ENCODE results near the gene ARV1. TPM values are rescaled to one million over a fixed set of nuclear protein-coding genes. Genes with fewer than 3 reads are reported as not detected.

The ARV1 gene
- total and polyA plus RNA-seq, 2 of the 13 experiments (the other 11 are each of a cell fraction or from before 2014, with no cell fraction given), result 13.0 to 15.2 TPM

GRCh38 chr1:230977761-230978490 lies 968 bp upstream of the ARV1 start:
- WGBS (ENCODE audit: low lambda C conversion rate), result 2% methylated on average over 15 of the region's 52 CpGs
- POLR2A ChIA-PET, result interaction anchor here (0.6 to 1.5 kb wide), 5 partner anchors 8 to 110 kb away, joined by 3 to 5 read pairs (median 4); partner anchors contain the start of gene C1orf198
- TF ChIP-seq, protein P1, sequence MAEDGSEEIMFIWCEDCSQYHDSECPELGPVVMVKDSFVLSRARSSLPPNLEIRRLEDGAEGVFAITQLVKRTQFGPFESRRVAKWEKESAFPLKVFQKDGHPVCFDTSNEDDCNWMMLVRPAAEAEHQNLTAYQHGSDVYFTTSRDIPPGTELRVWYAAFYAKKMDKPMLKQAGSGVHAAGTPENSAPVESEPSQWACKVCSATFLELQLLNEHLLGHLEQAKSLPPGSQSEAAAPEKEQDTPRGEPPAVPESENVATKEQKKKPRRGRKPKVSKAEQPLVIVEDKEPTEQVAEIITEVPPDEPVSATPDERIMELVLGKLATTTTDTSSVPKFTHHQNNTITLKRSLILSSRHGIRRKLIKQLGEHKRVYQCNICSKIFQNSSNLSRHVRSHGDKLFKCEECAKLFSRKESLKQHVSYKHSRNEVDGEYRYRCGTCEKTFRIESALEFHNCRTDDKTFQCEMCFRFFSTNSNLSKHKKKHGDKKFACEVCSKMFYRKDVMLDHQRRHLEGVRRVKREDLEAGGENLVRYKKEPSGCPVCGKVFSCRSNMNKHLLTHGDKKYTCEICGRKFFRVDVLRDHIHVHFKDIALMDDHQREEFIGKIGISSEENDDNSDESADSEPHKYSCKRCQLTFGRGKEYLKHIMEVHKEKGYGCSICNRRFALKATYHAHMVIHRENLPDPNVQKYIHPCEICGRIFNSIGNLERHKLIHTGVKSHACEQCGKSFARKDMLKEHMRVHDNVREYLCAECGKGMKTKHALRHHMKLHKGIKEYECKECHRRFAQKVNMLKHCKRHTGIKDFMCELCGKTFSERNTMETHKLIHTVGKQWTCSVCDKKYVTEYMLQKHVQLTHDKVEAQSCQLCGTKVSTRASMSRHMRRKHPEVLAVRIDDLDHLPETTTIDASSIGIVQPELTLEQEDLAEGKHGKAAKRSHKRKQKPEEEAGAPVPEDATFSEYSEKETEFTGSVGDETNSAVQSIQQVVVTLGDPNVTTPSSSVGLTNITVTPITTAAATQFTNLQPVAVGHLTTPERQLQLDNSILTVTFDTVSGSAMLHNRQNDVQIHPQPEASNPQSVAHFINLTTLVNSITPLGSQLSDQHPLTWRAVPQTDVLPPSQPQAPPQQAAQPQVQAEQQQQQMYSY (CRISPR knock-in tag; IDR thresholded peaks at IDR 0.05), result no peak
- TF ChIP-seq EP300 (IDR thresholded peaks at IDR 0.05; ENCODE audit: low read depth in 2 of 2, low read length in 2 of 2), result peak in 1 of 2 experiments; percentile 7; a peak in 1 of 4 replicates
- 0 out of 2 replicates have a peak, but pooled peaks have one; percentile 16 for TF ChIP-seq EP300 (CRISPR knock-in tag; IDR thresholded peaks at IDR 0.05; ENCODE audit: borderline replicate concordance)
- TF ChIP-seq ZNF530 (CRISPR knock-in tag; IDR thresholded peaks at IDR 0.05; ENCODE audit: low read depth), result no peak
- no peak for TF ChIP-seq SUZ12 (IDR thresholded peaks at IDR 0.05; ENCODE audit: low read depth, low read length)
- 0 out of 2 replicates have a peak, but pooled peaks have one; percentile 28 for TF ChIP-seq GABPB1 (CRISPR knock-in tag; IDR thresholded peaks at IDR 0.05)
- no peak for TF ChIP-seq NFYB (CRISPR knock-in tag; IDR thresholded peaks at IDR 0.05)
- TF ChIP-seq, protein P2, sequence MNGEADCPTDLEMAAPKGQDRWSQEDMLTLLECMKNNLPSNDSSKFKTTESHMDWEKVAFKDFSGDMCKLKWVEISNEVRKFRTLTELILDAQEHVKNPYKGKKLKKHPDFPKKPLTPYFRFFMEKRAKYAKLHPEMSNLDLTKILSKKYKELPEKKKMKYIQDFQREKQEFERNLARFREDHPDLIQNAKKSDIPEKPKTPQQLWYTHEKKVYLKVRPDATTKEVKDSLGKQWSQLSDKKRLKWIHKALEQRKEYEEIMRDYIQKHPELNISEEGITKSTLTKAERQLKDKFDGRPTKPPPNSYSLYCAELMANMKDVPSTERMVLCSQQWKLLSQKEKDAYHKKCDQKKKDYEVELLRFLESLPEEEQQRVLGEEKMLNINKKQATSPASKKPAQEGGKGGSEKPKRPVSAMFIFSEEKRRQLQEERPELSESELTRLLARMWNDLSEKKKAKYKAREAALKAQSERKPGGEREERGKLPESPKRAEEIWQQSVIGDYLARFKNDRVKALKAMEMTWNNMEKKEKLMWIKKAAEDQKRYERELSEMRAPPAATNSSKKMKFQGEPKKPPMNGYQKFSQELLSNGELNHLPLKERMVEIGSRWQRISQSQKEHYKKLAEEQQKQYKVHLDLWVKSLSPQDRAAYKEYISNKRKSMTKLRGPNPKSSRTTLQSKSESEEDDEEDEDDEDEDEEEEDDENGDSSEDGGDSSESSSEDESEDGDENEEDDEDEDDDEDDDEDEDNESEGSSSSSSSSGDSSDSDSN (CRISPR knock-in tag; IDR thresholded peaks at IDR 0.05), result peak; percentile 40; the same call in 1 of the 2 replicates
- TF ChIP-seq ZNF460 (CRISPR knock-in tag; IDR thresholded peaks at IDR 0.05; ENCODE audit: borderline replicate concordance), result no peak
- TF ChIP-seq ZNF253 (CRISPR knock-in tag; IDR thresholded peaks at IDR 0.05; ENCODE audit: borderline replicate concordance), result no peak
- no peak for TF ChIP-seq ZNF609 (CRISPR knock-in tag; IDR thresholded peaks at IDR 0.05; ENCODE audit: borderline replicate concordance)

More at GRCh38 chr1:230977761-230978490, 968 bp upstream of the ARV1 start:
- peak overlapping the region; percentile 68 for H3K9ac ChIP-seq (ENCODE audit: insufficient read depth, low read depth, low read length)
- no peaks in the 10 kb centered on the region for H3K9me3 ChIP-seq (ENCODE audit: low read length)
- no peaks in the 10 kb centered on the region for H4K20me1 ChIP-seq (ENCODE audit: insufficient read depth, low read length)
- no TSS peak for BruUV-seq (replicated peaks)
- H3K4me2 ChIP-seq (ENCODE audit: low read depth, low read length), result peak overlapping the region; percentile 64
- CTCF ChIA-PET (ENCODE audit: low intra/inter-chr PET ratio, low total read pairs), result interaction anchor here (1.8 to 1.9 kb wide), 2 partner anchors 61 to 180 kb away, joined by 9 to 11 read pairs; no protein-coding TSS in a partner anchor
- peak overlapping the region; percentile 1 for H3K27ac ChIP-seq (ENCODE audit: extremely low read length, insufficient read depth, low read length)
- intact Hi-C loops (cut with micrococcal nuclease; ENCODE audit: unreplicated experiment), result loop anchor here (2.0 to 10.0 kb wide), 4 partner anchors 111 to 336 kb away; partner anchors contain the start of genes AGT and COG2
- H3K4me1 ChIP-seq (ENCODE audit: insufficient read depth, low read length), result peaks cover 27% of the 10 kb centered on the region
- in situ Hi-C loops (cut with HindIII; ENCODE audit: extremely low pct_ligation_motif_present, low pct_unique_long_range_greater_than_20kb), result no loop called here
- peaks cover 9% of the 10 kb centered on the region for H3K79me2 ChIP-seq (ENCODE audit: insufficient read depth, low read length)
- H3K4me3 ChIP-seq (replicated peaks in 1 of 3; ENCODE audit: insufficient read depth in 1 of 3, low read depth in 2 of 3, low read length in 3 of 3), result peak overlapping the region; percentile 81 to 94 (median 84)
- H2AFZ ChIP-seq (ENCODE audit: low read length), result no peak overlapping the region
- no peaks in the 10 kb centered on the region; a peak in 1 of 5 replicates for H3K27me3 ChIP-seq (ENCODE audit: control insufficient read depth in 1 of 2, insufficient read depth in 2 of 2, low read length in 2 of 2)
- H3K36me3 ChIP-seq (replicated peaks in 1 of 2; ENCODE audit: control insufficient read depth in 1 of 2, insufficient read depth in 2 of 2, low read length in 2 of 2), result peaks cover 0 to 1% of the 10 kb centered on the region in 2 experiments; a peak in 1 of 5 replicates
- peak; percentile 2 for ATAC-seq
- DNase-seq (ENCODE audit: low spot score), result peak; percentile 55
- FAIRE-seq, result peak; percentile 58

Data from HepG2 (cell line).